Adrenal gland (tissue), 12 donors: ENCODE measurements around the gene OR6S1. TPM values are rescaled to one million over a fixed set of nuclear protein-coding genes. Genes with fewer than 3 reads are reported as not detected.

Source experiments
- DNase-seq, 7 donors: peaks; one replicate each; pipeline ENCODE4 v3.0.0-alpha.2; 2019 to 2020
- H3K27ac ChIP-seq, 5 donors: fragments of 200-600 bp; sonication (generic) in 4 of 5; 1 replicate in 3 of 5; 2 replicates in 2 of 5; pipeline versions ENCODE4 v1.5.1 to v1.8.0; 2016 to 2020; ENCODE audit warnings: mild to moderate bottlenecking in 1 of 5
- H3K27me3 ChIP-seq: fragments of 200-600 bp; 2 replicates; pipeline ENCODE4 v1.8.0; 2021
- H3K36me3 ChIP-seq, 2 donors: fragments of 200-600 bp; replicated peaks in 1 of 2; 1 replicate in 1 of 2; 2 replicates in 1 of 2; pipeline versions ENCODE4 v1.5.1 to v1.8.0; 2018 to 2022
- H3K4me1 ChIP-seq, 2 donors: fragments of 200-600 bp; replicated peaks in 1 of 2; 1 replicate in 1 of 2; 2 replicates in 1 of 2; pipeline versions ENCODE4 v1.5.1 to v1.8.0; 2018 to 2021
- H3K4me3 ChIP-seq, 4 donors: fragments of 200-600 bp; sonication (generic) in 3 of 4; one replicate each; pipeline ENCODE4 v1.5.1; 2016 to 2018
- H3K9me3 ChIP-seq, 3 donors: fragments of 200-600 bp; sonication (generic) in 1 of 3; replicated peaks in 1 of 3; 1 replicate in 2 of 3; 2 replicates in 1 of 3; pipeline versions ENCODE4 v1.5.1 to v1.8.0; 2016 to 2021
- POLR2A ChIP-seq, 2 donors: fragments of 450-650 bp; IDR thresholded peaks; one replicate each; pipeline ENCODE4 v1.6.1; 2017; ENCODE audit warnings: antibody characterized with exemption in 2 of 2, mild to moderate bottlenecking in 2 of 2, moderate library complexity in 1 of 2
- WGBS, 4 donors: extraction: QIAGEN DNeasy Blood & Tissue Kit in 2 of 4; methylation state at CpG; one replicate each; pipeline versions ENCODE4 v1.1.5 to v1.1.7; 2013 to 2017; 5-methylcytosine and 5-hydroxymethylcytosine counted together
- intact Hi-C, 2 donors: fragments of 100-400 bp; cut with DNase I; formaldehyde crosslinking; loops; one replicate each; pipeline versions ENCODE4 v1.14.1 to v1.15.0; 2022 to 2023
- polyA plus RNA-seq, 3 donors: library from polyadenylated mRNA; stranded (reverse); fragments of 200-250 nt in 2 of 3; fragments of 350-450 nt in 1 of 3; fragmentation: Illumina TruSeq in 1 of 3; extraction: RNeasy Lipid Tissue Mini Kit (QIAGEN cat#74804) in 1 of 3; gene quantifications; one replicate each; pipeline ENCODE4 v1.2.3, GENCODE V29; 2013 to 2014
- total RNA-seq, 9 donors: library from RNA; depleted of rRNA in 4 of 9; stranded (reverse); fragments of >200 nt in 4 of 9; fragments of 120-200 nt in 1 of 9; fragmentation: NEBNext Ultra II Directional in 1 of 9; extraction: Animal tissue kit (Norgen Biotek cat#: 25700) in 1 of 9; gene quantifications; one replicate each; pipeline versions ENCODE4 v1.1.0 to v1.2.4, GENCODE V29; 2013 to 2023
- TF ChIP-seq, protein P1 (sequence below), 6 experiments: fragments of 450-650 bp in 4 of 6; fragments of 200-600 bp in 2 of 6; sonication (generic) in 1 of 6; IDR thresholded peaks; 1 replicate in 5 of 6; 2 replicates in 1 of 6; pipeline versions ENCODE4 v1.5.1 to v1.8.0; 2016 to 2021; ENCODE audit warnings: antibody characterized with exemption in 6 of 6, mild to moderate bottlenecking in 2 of 6, moderate library complexity in 1 of 6
- donor health status: healthy with polysubstance abuse.
- donor health status: Bipolar disorder and iron deficiency.
- donor health status: DM: yes; HTN: yes; CAD: no.
- donor health status: DM: no; HTN: no; CAD: no.
- donor health status: DM: no; HTN: no; CAD: no.
- donor health status: DM: yes; HTN: yes; CAD: no.

Gene OR6S1
- total and polyA plus RNA-seq, 12 donors = not detected

DNA sequence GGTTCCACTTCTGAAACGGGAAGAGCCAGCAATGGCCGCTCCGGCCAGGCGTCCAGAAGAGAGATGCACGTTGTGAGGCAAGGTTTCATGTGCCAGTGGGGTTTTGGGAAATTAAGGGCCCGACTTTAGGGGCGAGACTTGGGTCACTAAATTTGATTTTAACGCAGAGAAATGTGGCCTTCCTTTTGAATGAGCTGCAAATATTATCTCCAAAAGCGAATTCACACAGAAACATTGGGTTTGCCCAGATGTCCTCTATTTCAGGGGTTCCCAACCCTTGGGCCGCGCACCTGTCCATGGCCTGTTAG, 40.6 kb upstream of the OR6S1 start:
- Histone ChIP-seq H3K9me3 (no peaks in the 10 kb centered on the region), H3K27ac (peak overlapping the region; percentile 95 to 100 (median 100)), H3K4me1 (peaks cover 11 to 21% of the 10 kb centered on the region in 2 donors), H3K4me3 (peak overlapping the region in 2 of 4 donors; percentile 63 to 66), H3K27me3 (no peaks in the 10 kb centered on the region), H3K36me3 (no peaks in the 10 kb centered on the region)
- WGBS, 4 donors = 0 to 1% (median 0%) methylated on average over 5 to 11 of the region's 11 CpGs
- peak in 1 of 7 donors; percentile 48 for DNase-seq
- TF ChIP-seq, protein P1, sequence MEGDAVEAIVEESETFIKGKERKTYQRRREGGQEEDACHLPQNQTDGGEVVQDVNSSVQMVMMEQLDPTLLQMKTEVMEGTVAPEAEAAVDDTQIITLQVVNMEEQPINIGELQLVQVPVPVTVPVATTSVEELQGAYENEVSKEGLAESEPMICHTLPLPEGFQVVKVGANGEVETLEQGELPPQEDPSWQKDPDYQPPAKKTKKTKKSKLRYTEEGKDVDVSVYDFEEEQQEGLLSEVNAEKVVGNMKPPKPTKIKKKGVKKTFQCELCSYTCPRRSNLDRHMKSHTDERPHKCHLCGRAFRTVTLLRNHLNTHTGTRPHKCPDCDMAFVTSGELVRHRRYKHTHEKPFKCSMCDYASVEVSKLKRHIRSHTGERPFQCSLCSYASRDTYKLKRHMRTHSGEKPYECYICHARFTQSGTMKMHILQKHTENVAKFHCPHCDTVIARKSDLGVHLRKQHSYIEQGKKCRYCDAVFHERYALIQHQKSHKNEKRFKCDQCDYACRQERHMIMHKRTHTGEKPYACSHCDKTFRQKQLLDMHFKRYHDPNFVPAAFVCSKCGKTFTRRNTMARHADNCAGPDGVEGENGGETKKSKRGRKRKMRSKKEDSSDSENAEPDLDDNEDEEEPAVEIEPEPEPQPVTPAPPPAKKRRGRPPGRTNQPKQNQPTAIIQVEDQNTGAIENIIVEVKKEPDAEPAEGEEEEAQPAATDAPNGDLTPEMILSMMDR (IDR thresholded peaks at IDR 0.05) = peak in 1 of 6 experiments; percentile 16
- no peak for TF ChIP-seq POLR2A (IDR thresholded peaks at IDR 0.05)
- intact Hi-C loops = loop anchor here (2.0 to 10.0 kb wide), 3 partner anchors 69 to 357 kb away; no protein-coding TSS in a partner anchor

DNA sequence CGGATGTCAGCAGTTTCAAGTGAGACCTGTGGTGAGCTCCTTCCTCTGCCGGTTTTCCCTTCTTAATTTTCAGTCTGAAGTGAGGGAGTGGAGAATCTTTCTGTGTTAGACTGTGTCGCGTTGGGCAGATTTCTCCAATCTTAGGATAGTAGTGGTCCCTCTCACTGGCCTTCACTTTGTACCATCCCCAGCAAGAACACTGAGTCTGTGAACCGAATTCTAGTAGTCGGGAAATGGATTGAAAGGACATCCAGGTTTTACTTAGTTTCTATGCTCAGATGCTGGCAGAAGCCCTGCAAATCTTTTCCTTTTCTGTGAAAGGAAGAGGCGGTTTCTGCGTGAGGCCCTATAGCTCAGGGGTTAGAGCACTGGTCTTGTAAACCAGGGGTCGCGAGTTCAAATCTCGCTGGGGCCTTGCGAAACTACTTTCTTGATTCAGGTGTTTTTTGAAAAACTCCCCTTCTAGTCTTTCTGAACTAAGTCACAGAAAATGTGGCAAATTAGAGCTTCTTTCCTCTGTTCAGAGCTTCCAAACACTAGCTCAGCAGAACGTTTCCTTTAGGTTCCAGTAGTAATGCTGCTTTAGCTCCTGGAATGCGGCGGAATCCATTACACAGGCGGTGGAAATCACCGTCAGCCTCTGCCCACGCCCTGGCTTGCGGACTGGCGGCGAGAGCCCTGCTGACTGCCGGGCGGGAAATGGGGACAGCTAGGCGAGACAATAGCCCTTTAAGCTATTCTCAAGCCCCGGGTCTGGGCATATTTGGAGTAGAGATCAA, 40.0 kb upstream of the OR6S1 start:
- intact Hi-C loops = loop anchor here (2.0 to 10.0 kb wide), 3 partner anchors 69 to 357 kb away; no protein-coding TSS in a partner anchor
- H3K9me3 ChIP-seq = no peaks in the 10 kb centered on the region
- H3K4me3 ChIP-seq = peak overlapping the region in 2 of 4 donors; percentile 63 to 66
- no peaks in the 10 kb centered on the region for H3K36me3 ChIP-seq
- TF ChIP-seq, protein P1 (IDR thresholded peaks at IDR 0.05) = no peak
- peak in 1 of 2 donors; percentile 49 for TF ChIP-seq POLR2A (IDR thresholded peaks at IDR 0.05)
- peaks cover 11 to 20% of the 10 kb centered on the region in 2 donors for H3K4me1 ChIP-seq
- no peaks in the 10 kb centered on the region for H3K27me3 ChIP-seq
- WGBS, 4 donors = 0 to 3% (median 1%) methylated on average over 22 to 25 of the region's 25 CpGs
- peak; percentile 77 to 97 (median 87) for DNase-seq
- peak overlapping the region; percentile 95 to 100 (median 100) for H3K27ac ChIP-seq

DNA sequence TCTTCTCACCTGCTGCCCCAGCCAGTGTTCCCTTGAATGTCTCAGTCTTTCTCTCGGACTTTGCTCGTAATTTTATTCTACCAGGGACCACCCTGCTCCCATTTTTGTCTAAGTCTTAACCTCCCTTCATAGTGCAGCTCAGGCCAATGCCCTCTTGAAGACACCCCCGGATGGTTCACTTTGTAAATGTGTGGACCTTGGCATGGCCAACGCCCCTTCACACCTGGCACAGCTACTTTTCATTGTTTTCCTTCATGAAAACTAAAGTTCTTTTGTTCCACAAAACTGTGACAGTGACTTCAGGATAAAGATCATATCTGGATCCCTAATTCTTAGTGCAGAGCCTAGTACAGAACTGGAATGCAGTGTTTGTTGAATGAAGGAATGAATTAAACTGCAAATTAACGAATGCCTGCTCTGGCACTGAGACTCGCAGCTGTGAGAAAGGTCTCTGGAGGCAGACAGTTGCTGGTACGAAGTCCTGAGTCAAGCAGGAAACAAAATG, 39.4 kb upstream of the OR6S1 start:
- H3K4me1 ChIP-seq = peaks cover 11 to 16% of the 10 kb centered on the region in 2 donors
- H3K9me3 ChIP-seq = no peaks in the 10 kb centered on the region
- no peaks in the 10 kb centered on the region for H3K27me3 ChIP-seq
- peak in 2 of 7 donors; percentile 68 to 79 for DNase-seq
- H3K27ac ChIP-seq = peak overlapping the region; percentile 95 to 100 (median 100)
- 9 to 15% (median 11%) methylated on average over 7 of the region's 7 CpGs for WGBS, 4 donors
- peak overlapping the region in 1 of 4 donors; percentile 63 for H3K4me3 ChIP-seq
- TF ChIP-seq POLR2A (IDR thresholded peaks at IDR 0.05) = no peak
- TF ChIP-seq, protein P1 (IDR thresholded peaks at IDR 0.05) = no peak
- no peaks in the 10 kb centered on the region for H3K36me3 ChIP-seq
- intact Hi-C loops = loop anchor here in 1 of 2 donors (5.0 to 10.0 kb wide), 2 partner anchors 69 to 356 kb away; no protein-coding TSS in a partner anchor

DNA sequence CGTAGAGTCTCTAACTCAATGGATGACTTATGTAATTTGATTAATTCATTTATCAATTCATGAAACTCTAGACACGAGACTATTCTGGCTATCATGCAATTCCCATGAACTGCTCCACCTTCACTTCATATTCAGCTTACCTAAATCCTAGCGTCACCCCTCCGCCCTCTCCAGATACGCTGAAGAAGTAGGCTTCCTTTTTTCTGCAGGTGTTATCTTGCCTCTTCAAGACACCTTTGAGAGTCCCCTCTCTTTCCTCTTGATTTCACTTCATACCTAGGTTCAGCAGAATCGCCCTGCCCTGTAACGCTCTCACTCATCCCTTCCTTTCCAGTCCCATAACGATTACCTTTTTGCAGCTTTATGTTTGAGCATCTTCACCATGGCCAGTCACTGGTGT, 38.9 kb upstream of the OR6S1 start:
- H3K9me3 ChIP-seq = no peaks in the 10 kb centered on the region
- peak overlapping the region in 1 of 4 donors; percentile 63 for H3K4me3 ChIP-seq
- intact Hi-C loops = loop anchor here in 1 of 2 donors (5.0 to 10.0 kb wide), 2 partner anchors 68 to 356 kb away; no protein-coding TSS in a partner anchor
- TF ChIP-seq, protein P1 (IDR thresholded peaks at IDR 0.05) = no peak
- H3K4me1 ChIP-seq = peaks cover 11 to 16% of the 10 kb centered on the region in 2 donors
- 56 to 63% (median 59%) methylated on average over 8 of the region's 8 CpGs for WGBS, 4 donors
- H3K27ac ChIP-seq = no peak overlapping the region
- no peaks in the 10 kb centered on the region for H3K27me3 ChIP-seq
- peak in 1 of 7 donors; percentile 3 for DNase-seq
- no peaks in the 10 kb centered on the region for H3K36me3 ChIP-seq
